Measurements from ENCODE around the gene RASGEF1C.
A peak's percentile ranks its signal among the peaks of the same experiment; 100 is the strongest.

DNA sequence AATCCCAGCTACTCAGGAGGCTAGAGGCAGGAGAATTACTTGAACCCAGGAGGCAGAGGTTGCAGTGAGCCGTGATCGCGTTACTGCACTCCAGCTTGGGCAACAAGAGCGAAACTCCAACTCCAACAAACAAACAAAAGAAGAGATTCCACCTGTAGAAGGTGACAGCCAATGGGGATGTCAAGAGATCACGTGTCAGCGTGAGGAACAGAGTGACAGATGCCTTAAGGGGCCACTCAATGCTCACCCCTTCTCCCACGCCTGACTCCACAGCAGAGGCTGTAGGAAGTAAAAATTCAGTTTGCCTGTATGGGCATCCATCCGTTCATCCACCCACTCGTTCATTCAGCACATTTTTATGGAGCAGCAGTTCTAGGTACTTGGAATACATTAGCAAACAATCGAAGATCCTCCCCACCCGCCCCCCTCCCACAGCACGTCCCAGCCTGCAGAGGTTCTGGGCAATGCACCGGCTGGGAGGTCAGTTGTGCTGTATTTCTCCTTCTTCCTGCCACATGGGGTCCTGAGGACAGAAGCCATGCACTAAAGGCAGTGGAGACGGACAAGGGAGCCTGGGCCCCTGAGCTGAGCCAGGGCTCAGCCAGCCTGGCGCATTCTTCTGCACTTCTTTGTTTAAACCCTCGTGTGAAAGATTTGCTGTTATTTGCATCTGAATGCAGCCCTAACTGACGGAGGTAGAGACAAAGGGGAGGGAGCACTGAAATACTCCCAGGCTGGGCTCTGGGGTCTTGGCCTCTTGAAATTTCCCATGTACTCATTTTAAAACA is 126.2 kb downstream of the RASGEF1C start:
- TF ChIP-seq CTCF (conservative IDR thresholded peaks at IDR 0.05; ENCODE audit: low read depth in 2 of 2): no peak; a peak in 1 of 4 replicates
- TF ChIP-seq CREB1 (CRISPR knock-in tag; IDR thresholded peaks at IDR 0.05; ENCODE audit: low read depth): no peak
- TF ChIP-seq REST (IDR thresholded peaks at IDR 0.05; ENCODE audit: unreplicated experiment): no peak
- TF ChIP-seq ZNF114 (CRISPR knock-in tag; IDR thresholded peaks at IDR 0.05): no peak
- TF ChIP-seq STAT1 (IDR thresholded peaks at IDR 0.05; ENCODE audit: unreplicated experiment): no peak
- TF ChIP-seq POLR2AphosphoS5 (IDR thresholded peaks at IDR 0.05; ENCODE audit: low read depth): peak; percentile 57; the same call in 1 of the 2 replicates
- no peak for TF ChIP-seq EZH2 (IDR thresholded peaks at IDR 0.05; ENCODE audit: low read depth, unreplicated experiment)
- peak; percentile 55; the same call in 1 of the 2 replicates for TF ChIP-seq NANOG (IDR thresholded peaks at IDR 0.05; ENCODE audit: borderline replicate concordance)
- no peak for TF ChIP-seq ETS1 (IDR thresholded peaks at IDR 0.05)
- TF ChIP-seq EZH2phosphoT487 (IDR thresholded peaks at IDR 0.05; ENCODE audit: unreplicated experiment): no peak
- peak; percentile 65 for TF ChIP-seq ZNF331 (CRISPR knock-in tag; IDR thresholded peaks at IDR 0.05; ENCODE audit: low read depth)
- TF ChIP-seq JUNB (IDR thresholded peaks at IDR 0.05; ENCODE audit: unreplicated experiment): no peak

Measured in GM23338 (cell line).